Testis (tissue), 3 donors: ENCODE results near the gene PRKAG1. TPM values are rescaled to one million over a fixed set of nuclear protein-coding genes. Genes with fewer than 3 reads are reported as not detected.

Experiments used
- DNase-seq: peaks from one replicate; pipeline ENCODE4 v3.0.0-alpha.2; 2019
- H3K27ac ChIP-seq, 2 donors: fragments of 200-600 bp; sonication (generic); one replicate each; pipeline ENCODE4 v1.5.1; 2019
- H3K27me3 ChIP-seq: fragments of 200-600 bp; sonication (generic); one replicate; pipeline ENCODE4 v1.5.1; 2019
- H3K36me3 ChIP-seq: fragments of 200-600 bp; sonication (generic); one replicate; pipeline ENCODE4 v1.5.1; 2017; ENCODE audit warnings: low read depth; ENCODE audit errors: missing control alignments
- H3K4me1 ChIP-seq: fragments of 200-600 bp; sonication (generic); one replicate; pipeline ENCODE4 v1.5.1; 2019
- H3K4me3 ChIP-seq, 2 donors: fragments of 200-600 bp; sonication (generic); one replicate each; pipeline ENCODE4 v1.5.1; 2017 to 2019
- H3K9me3 ChIP-seq: fragments of 200-600 bp; sonication (generic); one replicate; pipeline ENCODE4 v1.5.1; 2017
- POLR2A ChIP-seq: fragments of 450-650 bp; IDR thresholded peaks from one replicate; pipeline ENCODE4 v1.6.1; 2017; ENCODE audit warnings: antibody characterized with exemption, mild to moderate bottlenecking, moderate library complexity
- WGBS, 2 donors: methylation state at CpG; one replicate each; pipeline ENCODE4 v1.1.5; 2018; 5-methylcytosine and 5-hydroxymethylcytosine counted together
- intact Hi-C: fragments of 100-400 bp; cut with DNase I; formaldehyde crosslinking; loops from one replicate; pipeline ENCODE4 v1.15.1; 2023; ENCODE audit warnings: low total_unique reads
- polyA plus RNA-seq: library from polyadenylated mRNA; stranded (reverse); fragments of 350-450 nt; fragmentation: Illumina TruSeq; extraction: RNeasy Lipid Tissue Mini Kit (QIAGEN cat#74804); gene quantifications from one replicate; pipeline ENCODE4 v1.2.3, GENCODE V29; 2014; ENCODE audit warnings: low read depth, low replicate concordance; ENCODE audit not compliant: insufficient read depth
- total RNA-seq, 2 donors: library from RNA; depleted of rRNA; stranded (reverse); fragments of >200 nt; gene quantifications; one replicate each; pipeline ENCODE4 v1.2.3, GENCODE V29; 2016
- TF ChIP-seq, protein P1 (sequence below), 3 experiments: fragments of 450-650 bp in 2 of 3; fragments of 200-600 bp in 1 of 3; sonication (generic) in 1 of 3; IDR thresholded peaks; one replicate each; pipeline ENCODE4 v1.5.1; 2016 to 2019; ENCODE audit warnings: antibody characterized with exemption in 3 of 3, mild to moderate bottlenecking in 2 of 3, moderate library complexity in 1 of 3

PRKAG1 gene
- total and polyA plus RNA-seq, 3 donors from 2014 or later, result 52.7 to 80.7 (median 59.6) TPM

DNA sequence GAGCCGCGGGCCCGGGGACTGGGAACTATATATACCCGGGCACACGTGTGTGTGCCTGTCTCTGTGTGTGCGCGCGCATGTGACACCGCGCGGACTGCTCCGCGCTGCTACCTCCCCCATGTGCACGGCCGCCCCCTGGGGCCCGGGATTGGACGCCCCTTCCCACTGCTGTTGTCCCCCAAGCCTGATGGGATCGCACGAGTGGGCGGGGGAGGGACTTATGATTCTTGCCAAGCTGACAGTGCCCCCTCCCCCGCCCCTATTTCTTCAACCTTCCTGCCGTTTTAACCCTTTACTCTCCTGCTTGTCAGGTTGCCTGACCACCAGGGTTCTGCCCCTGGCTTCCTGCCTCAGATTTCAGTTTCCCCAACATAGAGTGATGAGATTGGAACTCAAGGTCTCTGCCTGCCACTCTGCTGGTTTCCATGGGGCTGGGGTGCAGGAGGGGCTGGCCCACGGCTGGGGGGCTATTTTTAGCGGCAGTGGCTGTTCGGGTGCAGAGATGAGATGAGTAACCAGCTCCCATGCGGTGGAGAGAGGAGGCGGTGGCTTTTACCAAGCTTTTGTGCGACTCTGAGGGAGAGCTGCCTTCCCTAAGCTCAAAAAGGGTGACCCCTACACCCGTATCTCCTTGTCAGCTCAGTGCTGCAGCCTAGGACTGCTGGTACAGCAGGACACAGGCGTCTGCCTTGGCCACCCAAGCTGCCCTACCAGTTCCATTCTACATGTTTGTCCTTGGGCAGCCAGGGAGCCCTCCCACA is 19.0 kb downstream of the PRKAG1 start, which contains the start of gene DDN:
Gene DDN (minus strand): TSS at position 5 of the 761 bp plus-strand sequence. CDS start 88 bp downstream, outside the sequence.
- no peaks in the 10 kb centered on the region for H3K36me3 ChIP-seq
- H3K4me3 ChIP-seq, result peak within 1 kb of the TSS; percentile 21 to 30
- peaks cover 26% of the 10 kb centered on the region for H3K4me1 ChIP-seq
- TF ChIP-seq, protein P1, sequence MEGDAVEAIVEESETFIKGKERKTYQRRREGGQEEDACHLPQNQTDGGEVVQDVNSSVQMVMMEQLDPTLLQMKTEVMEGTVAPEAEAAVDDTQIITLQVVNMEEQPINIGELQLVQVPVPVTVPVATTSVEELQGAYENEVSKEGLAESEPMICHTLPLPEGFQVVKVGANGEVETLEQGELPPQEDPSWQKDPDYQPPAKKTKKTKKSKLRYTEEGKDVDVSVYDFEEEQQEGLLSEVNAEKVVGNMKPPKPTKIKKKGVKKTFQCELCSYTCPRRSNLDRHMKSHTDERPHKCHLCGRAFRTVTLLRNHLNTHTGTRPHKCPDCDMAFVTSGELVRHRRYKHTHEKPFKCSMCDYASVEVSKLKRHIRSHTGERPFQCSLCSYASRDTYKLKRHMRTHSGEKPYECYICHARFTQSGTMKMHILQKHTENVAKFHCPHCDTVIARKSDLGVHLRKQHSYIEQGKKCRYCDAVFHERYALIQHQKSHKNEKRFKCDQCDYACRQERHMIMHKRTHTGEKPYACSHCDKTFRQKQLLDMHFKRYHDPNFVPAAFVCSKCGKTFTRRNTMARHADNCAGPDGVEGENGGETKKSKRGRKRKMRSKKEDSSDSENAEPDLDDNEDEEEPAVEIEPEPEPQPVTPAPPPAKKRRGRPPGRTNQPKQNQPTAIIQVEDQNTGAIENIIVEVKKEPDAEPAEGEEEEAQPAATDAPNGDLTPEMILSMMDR (IDR thresholded peaks at IDR 0.05), result no peak
- TF ChIP-seq POLR2A, result no peak
- intact Hi-C loops, result no loop called here
- H3K27me3 ChIP-seq, result no peaks in the 10 kb centered on the region
- 1 to 4% methylated on average over 12 to 30 of the region's 30 CpGs for WGBS, 2 donors
- H3K27ac ChIP-seq, result no peak within 1 kb of the TSS
- no peak for DNase-seq
- no peaks in the 10 kb centered on the region for H3K9me3 ChIP-seq

DNA sequence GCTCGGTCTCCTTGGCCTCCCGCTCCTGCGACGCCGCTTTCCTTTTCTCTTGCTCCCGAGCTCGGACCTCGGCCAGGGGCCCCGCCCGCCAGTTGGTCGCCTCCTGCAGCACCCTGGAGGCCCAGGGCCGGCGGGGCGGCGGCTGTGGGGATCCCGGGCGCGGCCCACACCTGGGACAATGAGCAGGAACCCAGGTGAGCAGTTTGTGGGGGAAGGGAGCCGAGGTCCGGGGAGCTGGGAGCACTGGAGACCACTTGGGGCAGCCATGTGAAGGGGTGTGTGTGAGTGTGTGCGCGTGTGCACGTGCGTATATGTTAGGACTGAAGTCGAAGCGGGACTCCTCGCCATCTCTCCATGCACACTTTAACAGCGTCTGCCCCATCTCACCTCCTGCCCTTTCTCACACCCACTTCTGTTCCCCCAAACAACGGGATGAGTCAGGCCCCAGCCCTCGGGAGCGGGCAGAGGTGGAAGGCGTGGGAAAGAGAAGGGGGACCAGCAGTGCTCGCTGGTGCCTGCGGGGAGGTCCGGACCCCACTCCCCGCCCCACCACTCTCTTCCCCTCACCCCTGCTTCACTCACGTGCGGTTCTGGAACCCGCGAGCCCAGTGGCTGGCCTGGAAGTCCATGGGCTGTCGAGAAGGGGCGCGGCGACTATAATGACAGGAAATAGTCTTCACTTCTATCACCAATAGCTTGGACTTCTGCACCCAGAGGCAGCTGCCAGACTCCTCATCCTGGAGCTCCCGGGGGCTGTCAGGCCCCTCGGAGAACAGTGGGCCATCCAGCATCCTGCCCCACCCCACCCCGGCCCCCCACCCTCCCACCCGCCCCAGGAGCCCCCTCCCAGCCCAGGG is 19.9 kb downstream of the PRKAG1 start:
- H3K36me3 ChIP-seq, result no peaks in the 10 kb centered on the region
- WGBS, 2 donors, result 2% methylated on average over 37 of the region's 48 CpGs; no CpG with 5 or more reads in 1 of the 2 donors
- H3K9me3 ChIP-seq, result no peaks in the 10 kb centered on the region
- intact Hi-C loops, result no loop called here
- no peak overlapping the region for H3K27ac ChIP-seq
- H3K27me3 ChIP-seq, result no peaks in the 10 kb centered on the region
- peak overlapping the region; percentile 21 to 30 for H3K4me3 ChIP-seq
- DNase-seq, result no peak
- peaks cover 26% of the 10 kb centered on the region for H3K4me1 ChIP-seq
- TF ChIP-seq, protein P1 (IDR thresholded peaks at IDR 0.05), result no peak
- no peak for TF ChIP-seq POLR2A

DNA sequence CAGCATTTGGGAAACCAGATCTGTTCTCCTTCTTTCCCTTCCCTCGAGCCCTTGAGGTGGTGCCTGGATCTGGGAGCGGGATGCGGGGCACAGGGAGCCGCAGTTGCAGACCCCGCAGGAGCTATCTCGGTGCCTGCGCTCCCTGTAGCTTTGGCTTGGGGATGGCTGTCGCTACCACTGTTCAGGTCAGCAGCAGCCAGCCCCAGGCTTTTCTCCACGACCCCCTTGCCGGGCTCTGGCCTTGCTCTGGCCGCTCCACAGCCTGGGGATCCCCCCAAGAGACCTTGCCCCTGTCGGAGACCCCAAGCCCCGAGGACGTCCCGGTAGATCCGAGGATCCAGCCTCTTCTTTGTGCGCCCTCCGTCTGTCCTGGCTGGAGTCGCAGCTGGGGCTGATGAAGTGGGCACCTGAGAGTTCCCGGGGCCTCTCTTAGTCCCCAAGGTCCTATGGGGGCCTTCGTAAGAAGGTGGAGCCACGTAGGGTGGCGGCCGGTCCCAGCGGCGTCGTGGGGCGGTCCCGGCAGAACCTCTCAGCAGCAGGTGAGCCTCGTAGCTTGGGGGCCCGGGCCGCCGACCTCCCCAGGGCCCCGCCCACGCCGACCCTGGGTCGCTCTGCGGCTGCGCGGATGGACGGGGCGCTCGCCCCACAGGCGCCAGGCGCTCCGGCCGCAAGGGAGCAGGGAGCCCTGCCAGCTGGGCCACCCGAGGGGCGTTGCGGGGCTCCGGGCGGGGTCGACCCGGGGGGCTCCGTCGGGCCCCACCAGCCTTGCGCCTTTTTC is 20.7 kb downstream of the PRKAG1 start:
- TF ChIP-seq, protein P1 (IDR thresholded peaks at IDR 0.05), result no peak
- TF ChIP-seq POLR2A, result no peak
- peak overlapping the region; percentile 21 to 30 for H3K4me3 ChIP-seq
- H3K27me3 ChIP-seq, result no peaks in the 10 kb centered on the region
- peaks cover 26% of the 10 kb centered on the region for H3K4me1 ChIP-seq
- intact Hi-C loops, result no loop called here
- H3K9me3 ChIP-seq, result no peaks in the 10 kb centered on the region
- DNase-seq, result no peak
- no peak overlapping the region for H3K27ac ChIP-seq
- no peaks in the 10 kb centered on the region for H3K36me3 ChIP-seq
- 3 to 5% methylated on average over 15 to 33 of the region's 57 CpGs for WGBS, 2 donors

DNA sequence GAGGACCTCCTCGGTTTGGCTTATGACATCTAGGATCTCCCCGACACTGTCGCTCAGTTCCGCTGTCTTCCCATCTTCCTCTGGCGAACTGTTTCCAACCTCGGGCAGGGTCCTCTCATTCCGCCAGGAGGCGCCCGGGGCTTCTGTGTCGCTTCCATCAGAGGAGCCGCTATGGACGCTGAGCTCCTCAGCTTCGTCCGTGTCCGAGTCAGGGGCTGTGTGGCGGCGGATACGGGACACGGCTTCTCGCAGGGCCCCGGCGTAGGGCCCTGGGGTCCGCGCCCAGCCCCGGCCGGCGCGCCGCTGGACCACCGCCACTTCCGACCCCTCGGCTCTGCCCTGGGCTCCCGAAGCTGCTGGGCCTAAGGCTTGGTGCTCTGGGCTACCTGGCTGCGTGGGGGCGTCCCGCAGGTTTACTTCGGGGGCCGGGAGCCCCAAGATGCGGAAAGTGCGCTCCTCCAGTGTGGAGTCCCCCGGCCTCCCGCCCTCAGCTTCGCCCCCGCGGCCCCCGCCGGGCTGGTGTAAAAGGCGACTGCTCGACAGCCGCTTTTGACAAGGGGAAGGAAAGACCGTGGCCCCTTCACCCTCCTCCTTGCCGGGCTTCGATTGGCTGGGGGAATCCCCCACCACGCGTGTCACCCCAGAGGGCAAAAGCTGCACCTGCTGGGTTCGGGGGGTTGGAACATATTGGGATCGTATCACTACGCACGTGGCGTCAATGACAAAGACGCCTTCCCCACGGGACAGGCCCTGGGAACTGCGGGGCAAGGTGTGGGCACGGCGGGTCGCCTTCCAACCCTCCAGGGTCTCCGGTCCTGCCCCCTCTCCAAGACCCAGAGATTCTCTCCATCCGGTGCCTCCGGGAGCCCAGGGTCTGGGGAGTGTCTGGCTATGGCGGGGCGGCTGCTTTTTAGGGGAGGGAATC is 21.5 kb downstream of the PRKAG1 start:
- Histone ChIP-seq H3K36me3 (no peaks in the 10 kb centered on the region), H3K27me3 (no peaks in the 10 kb centered on the region), H3K4me3 (peak overlapping the region; percentile 22 to 30), H3K27ac (no peak overlapping the region), H3K9me3 (no peaks in the 10 kb centered on the region), H3K4me1 (peaks cover 26% of the 10 kb centered on the region)
- intact Hi-C loops, result no loop called here
- DNase-seq, result peak; percentile 89
- 17 to 20% methylated on average over 28 to 71 of the region's 71 CpGs for WGBS, 2 donors
- TF ChIP-seq, protein P1 (IDR thresholded peaks at IDR 0.05), result peak; percentile 46 to 66 (median 57)
- no peak for TF ChIP-seq POLR2A
